Activated B cell treated with CpG ODN at 0.5 μM for 24 hours (primary cell): ENCODE results near the gene CDK2AP2. TPM values are rescaled to one million over a fixed set of nuclear protein-coding genes. Genes with fewer than 3 reads are reported as not detected.

Experiments
- ATAC-seq: fragments of 200-7000 bp; cut with Tn5 transposase; one replicate; pipeline ENCODE4 v1.10.0; 2021; ENCODE audit warnings: low read depth, mild to moderate bottlenecking, moderate library complexity
- CTCF ChIA-PET: fragments of 350-600 bp; sonication (Branson Sonifier 250); formaldehyde crosslinking; loops from one replicate; lab custom pipeline; 2021; ENCODE audit warnings: antibody characterized with exemption; lab: Charles Lee
- POLR2A ChIA-PET: fragments of 350-600 bp; sonication (Branson Sonifier 250); formaldehyde crosslinking; loops from one replicate; lab custom pipeline; 2021; ENCODE audit warnings: antibody characterized with exemption; lab: Charles Lee
- DNase-seq: peaks from one replicate; pipeline ENCODE4 v3.0.0; 2022
- H3K27ac Mint-ChIP-seq: one replicate; pipeline ENCODE4 v1.8.0; 2020; ENCODE audit warnings: mixed read lengths
- H3K27me3 Mint-ChIP-seq: one replicate; pipeline ENCODE4 v1.8.0; 2021; ENCODE audit warnings: mixed read lengths
- H3K36me3 Mint-ChIP-seq: one replicate; pipeline ENCODE4 v1.8.0; 2021; ENCODE audit warnings: low read depth, mixed read lengths
- H3K4me1 Mint-ChIP-seq: one replicate; pipeline ENCODE4 v1.8.0; 2021; ENCODE audit warnings: mixed read lengths
- H3K4me3 Mint-ChIP-seq: one replicate; pipeline ENCODE4 v1.8.0; 2020; ENCODE audit warnings: mild to moderate bottlenecking, mixed read lengths
- H3K9me3 Mint-ChIP-seq: one replicate; pipeline ENCODE4 v1.8.0; 2020; ENCODE audit warnings: mixed read lengths
- CTCF ChIP-seq: fragments of 200-600 bp; IDR thresholded peaks from one replicate; pipeline ENCODE4 v1.8.0; 2022; ENCODE audit warnings: antibody characterized with exemption, mild to moderate bottlenecking
- intact Hi-C: fragments of 100-400 bp; cut with micrococcal nuclease; formaldehyde crosslinking; loops from one replicate; pipeline ENCODE4 v1.15.1; 2024
- total RNA-seq: library from RNA; stranded (reverse); gene quantifications from 2 replicates; pipeline ENCODE4 v1.2.3, GENCODE V29; 2022

Gene CDK2AP2
- total RNA-seq, 1 donor from 2014 or later: 67.1 TPM

- no peak overlapping the region for H3K27ac Mint-ChIP-seq
- ChIA-PET POLR2A (interaction anchor here (0.7 kb wide), 1 partner anchor 193 kb away, joined by 4 read pairs; no protein-coding TSS in a partner anchor), CTCF (interaction anchor here (1.0 kb wide), 1 partner anchor 27 kb away, joined by 3 read pairs; no protein-coding TSS in a partner anchor)
- ATAC-seq (no peak), DNase-seq (no peak)
- H3K36me3 Mint-ChIP-seq: no peaks in the 10 kb centered on the region
- TF ChIP-seq CTCF: no peak
- peaks cover 4% of the 10 kb centered on the region for H3K9me3 Mint-ChIP-seq
- H3K4me1 Mint-ChIP-seq: no peaks in the 10 kb centered on the region
- peaks cover 10% of the 10 kb centered on the region for H3K27me3 Mint-ChIP-seq
- H3K4me3 Mint-ChIP-seq: no peak overlapping the region
- intact Hi-C loops: no loop called here
Observed at GRCh38 chr11:67545280-67545679, 37.3 kb upstream of the CDK2AP2 start.

GRCh38 chr11:67544616-67545242, 36.8 kb upstream of the CDK2AP2 start:
- no peaks in the 10 kb centered on the region for H3K36me3 Mint-ChIP-seq
- DNase-seq (no peak), ATAC-seq (no peak)
- ChIA-PET POLR2A (interaction anchor here (0.7 kb wide), 1 partner anchor 192 kb away, joined by 4 read pairs; no protein-coding TSS in a partner anchor), CTCF (interaction anchor here (1.0 kb wide), 1 partner anchor 28 kb away, joined by 3 read pairs; no protein-coding TSS in a partner anchor)
- peaks cover 9% of the 10 kb centered on the region for H3K27me3 Mint-ChIP-seq
- no peaks in the 10 kb centered on the region for H3K9me3 Mint-ChIP-seq
- no peak overlapping the region for H3K4me3 Mint-ChIP-seq
- TF ChIP-seq CTCF: no peak
- H3K27ac Mint-ChIP-seq: no peak overlapping the region
- no peaks in the 10 kb centered on the region for H3K4me1 Mint-ChIP-seq
- intact Hi-C loops: no loop called here

- POLR2A ChIA-PET: no interaction called here
- no peaks in the 10 kb centered on the region for H3K4me1 Mint-ChIP-seq
Observed at GRCh38 chr11:67543585-67543984, 35.6 kb upstream of the CDK2AP2 start.

GRCh38 chr11:67542971-67543370, 35.0 kb upstream of the CDK2AP2 start:
- H3K4me3 Mint-ChIP-seq: no peak overlapping the region
- peaks cover 12% of the 10 kb centered on the region for H3K27me3 Mint-ChIP-seq
- no peaks in the 10 kb centered on the region for H3K4me1 Mint-ChIP-seq
- TF ChIP-seq CTCF: no peak
- POLR2A ChIA-PET: no interaction called here
- H3K36me3 Mint-ChIP-seq: no peaks in the 10 kb centered on the region
- CTCF ChIA-PET: no interaction called here
- H3K9me3 Mint-ChIP-seq: no peaks in the 10 kb centered on the region
- no peak for DNase-seq
- no peak overlapping the region for H3K27ac Mint-ChIP-seq
- intact Hi-C loops: no loop called here
- ATAC-seq: no peak

More at GRCh38 chr11:67543585-67543984, 35.6 kb upstream of the CDK2AP2 start:
- Mint-ChIP-seq H3K27me3 (peaks cover 9% of the 10 kb centered on the region), H3K27ac (no peak overlapping the region), H3K9me3 (no peaks in the 10 kb centered on the region), H3K36me3 (no peaks in the 10 kb centered on the region), H3K4me3 (no peak overlapping the region)
- no peak for TF ChIP-seq CTCF
- CTCF ChIA-PET: no interaction called here
- DNase-seq (no peak), ATAC-seq (no peak)
- intact Hi-C loops: no loop called here

GRCh38 chr11:67542169-67542568, 34.2 kb upstream of the CDK2AP2 start:
- H3K4me1 Mint-ChIP-seq: no peaks in the 10 kb centered on the region
- no peak overlapping the region for H3K4me3 Mint-ChIP-seq
- no peak for TF ChIP-seq CTCF
- no peak overlapping the region for H3K27ac Mint-ChIP-seq
- no peaks in the 10 kb centered on the region for H3K36me3 Mint-ChIP-seq
- peaks cover 12% of the 10 kb centered on the region for H3K27me3 Mint-ChIP-seq
- no peak for DNase-seq
- POLR2A ChIA-PET: no interaction called here
- H3K9me3 Mint-ChIP-seq: no peaks in the 10 kb centered on the region
- no peak for ATAC-seq
- intact Hi-C loops: no loop called here
- CTCF ChIA-PET: no interaction called here
